COLO829 (cell line): ENCODE results near the gene ELAVL1.
"Not testable (repeated sequence)": the region's sequence is repeated elsewhere in the genome, so short reads cannot be mapped to it uniquely, and the experiment has no call there.

Experiments
- DNase-seq: peaks from one replicate; pipeline ENCODE4 v3.0.0; 2012; ENCODE audit warnings: low spot score

ELAVL1 gene

DNA sequence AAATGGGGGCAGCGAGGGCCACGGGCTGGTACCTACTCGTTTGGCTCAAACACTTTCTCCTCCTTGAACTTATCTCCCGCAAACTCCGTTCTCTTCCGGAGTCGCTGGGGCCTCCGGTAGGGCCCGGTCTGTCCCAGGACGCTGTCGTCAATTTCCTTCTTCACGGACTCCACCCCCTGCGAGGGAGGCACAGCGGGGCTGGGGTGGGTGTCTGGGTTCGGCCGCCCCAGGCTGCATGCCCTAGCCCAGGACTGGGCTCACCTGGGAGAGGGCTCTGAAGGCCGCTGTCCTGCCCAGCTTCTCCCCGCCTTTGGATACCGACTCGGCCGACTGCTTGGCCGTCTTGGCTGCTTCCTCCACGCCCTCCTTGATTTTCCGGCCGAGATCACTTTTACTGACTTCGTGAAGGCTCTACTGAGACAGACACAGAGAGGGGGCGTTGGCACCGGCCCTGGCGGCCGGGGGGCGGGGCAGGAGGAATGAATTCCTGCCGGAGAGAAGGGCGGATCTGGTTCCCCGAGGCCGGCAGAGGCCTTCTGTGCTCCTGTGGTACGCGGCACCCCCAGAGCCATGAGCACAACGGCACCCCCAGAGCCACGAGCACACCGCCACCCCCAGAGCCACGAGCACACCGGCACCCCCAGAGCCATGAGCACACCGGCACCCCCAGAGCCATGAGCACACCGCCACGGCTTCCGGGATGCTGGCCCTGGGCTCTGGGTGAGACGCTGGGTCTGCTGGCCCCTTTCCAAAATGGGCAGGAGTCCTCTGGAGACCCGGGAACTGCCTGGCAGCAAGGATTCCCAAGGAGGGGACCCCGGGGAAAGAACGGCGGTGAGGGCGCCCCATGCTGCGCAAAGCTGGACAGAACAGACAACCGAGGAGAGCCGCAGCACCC is 71.4 kb downstream of the ELAVL1 start:
- no peak for DNase-seq

DNA sequence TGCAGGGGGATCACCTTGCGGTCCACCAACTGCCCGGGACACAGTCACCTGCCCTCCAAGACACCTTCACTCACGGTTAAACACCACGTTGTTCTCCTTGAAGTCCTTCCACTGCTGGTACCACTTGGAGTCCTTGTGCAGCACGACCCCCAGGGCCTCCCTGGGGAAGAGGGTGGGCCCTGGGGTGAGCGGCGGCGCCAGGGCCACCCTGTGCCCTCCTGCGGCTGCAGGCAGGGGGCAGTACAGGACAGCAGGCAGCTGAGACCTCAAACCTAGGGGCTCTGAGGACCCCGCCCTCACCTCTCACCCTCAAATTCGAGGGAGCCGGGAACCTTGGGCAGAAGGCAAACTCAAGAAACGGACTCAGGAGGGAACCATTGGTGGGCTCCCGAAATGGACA is 72.0 kb downstream of the ELAVL1 start:
- DNase-seq = no peak

DNA sequence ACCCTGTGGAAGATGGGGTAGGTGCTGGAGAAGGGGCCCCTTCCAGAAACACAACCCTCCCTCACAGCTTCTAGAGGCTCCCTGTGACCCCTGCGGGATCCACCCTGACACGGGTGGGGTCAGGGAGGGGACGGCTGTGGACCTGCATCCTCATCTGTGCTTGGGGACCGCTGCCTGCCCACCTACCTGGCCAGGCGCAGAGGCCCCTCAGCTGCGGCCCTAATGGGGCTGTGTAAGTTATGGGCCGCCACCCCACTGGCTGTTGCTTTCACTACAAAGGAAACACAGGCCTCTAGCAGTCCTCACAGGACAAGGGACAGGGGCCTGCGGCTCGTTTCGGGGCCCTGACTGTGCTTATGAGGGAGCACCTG is 72.5 kb downstream of the ELAVL1 start:
- DNase-seq = no peak

DNA sequence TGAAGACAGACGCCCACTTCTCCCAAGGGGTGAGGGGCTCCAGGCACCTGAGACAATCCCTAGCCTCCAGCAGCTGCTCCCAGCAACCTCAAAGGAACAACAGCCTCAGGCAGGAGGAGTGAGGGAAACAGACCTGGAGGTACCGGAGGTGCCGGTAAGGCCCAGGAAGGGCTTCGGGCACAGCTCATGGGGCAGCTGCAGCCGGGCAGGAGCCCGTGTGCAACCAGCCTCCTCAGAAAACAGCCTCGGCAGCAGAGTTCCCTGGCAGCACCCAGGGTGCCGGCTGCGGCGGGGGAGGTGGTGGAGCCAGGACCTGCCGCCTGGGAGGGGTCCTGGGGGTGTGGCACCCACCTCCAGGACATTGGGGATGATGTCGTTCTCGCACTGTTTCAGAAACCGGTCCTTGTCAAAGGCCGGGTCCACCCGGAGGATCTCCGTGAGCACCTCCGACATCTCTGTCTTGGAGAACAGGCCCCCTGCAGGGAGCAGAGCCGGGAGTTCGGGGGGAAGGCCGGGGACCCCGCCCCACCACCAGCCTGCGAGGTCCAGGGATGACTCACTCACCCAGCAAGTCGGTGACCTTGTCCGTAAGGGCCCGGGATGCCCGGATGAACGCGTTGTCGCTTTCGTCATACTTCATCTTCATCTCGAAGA is 73.0 kb downstream of the ELAVL1 start:
- DNase-seq = no peak

DNA sequence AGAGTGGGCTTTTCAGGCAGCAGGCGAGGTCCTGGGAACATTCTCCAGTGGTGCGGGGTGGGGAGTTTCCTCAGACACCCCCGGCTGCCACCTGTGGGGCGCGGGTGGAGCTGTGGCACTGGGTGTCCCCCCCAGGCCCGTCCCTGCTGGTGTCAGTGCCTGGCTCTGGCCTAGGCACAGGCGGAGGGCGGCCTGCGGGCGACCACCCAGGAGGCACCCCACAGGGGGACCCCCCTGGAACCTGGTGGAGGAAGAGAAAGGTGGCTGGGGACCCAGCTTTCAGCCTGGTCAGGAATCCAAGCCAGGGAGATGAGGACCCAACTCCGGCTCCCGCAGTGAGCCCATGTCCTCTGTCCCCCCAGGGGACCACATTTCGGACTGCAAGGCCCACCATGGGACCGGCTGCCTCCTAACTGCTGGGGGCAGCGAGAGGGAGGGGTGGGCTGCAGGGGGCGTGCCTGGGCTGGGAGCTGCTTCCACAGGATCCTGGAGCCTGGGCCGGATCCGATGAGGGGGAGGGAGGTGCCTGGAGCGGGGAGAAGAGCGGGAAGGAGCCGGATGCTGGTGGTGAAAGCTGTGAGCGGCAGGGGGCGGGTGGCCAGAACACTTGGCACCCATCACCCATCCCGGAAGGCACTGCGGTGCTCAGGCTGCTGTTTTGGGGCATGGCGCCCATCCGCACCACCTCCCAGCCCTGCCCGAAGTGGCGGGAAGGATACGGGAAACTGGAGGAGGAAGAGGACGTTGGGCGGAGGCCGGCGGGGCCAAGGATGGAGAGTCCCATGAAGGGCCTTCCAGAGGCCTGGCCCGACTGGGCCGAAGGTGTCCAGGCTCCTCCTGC is 74.0 kb downstream of the ELAVL1 start:
- DNase-seq = no peak

DNA sequence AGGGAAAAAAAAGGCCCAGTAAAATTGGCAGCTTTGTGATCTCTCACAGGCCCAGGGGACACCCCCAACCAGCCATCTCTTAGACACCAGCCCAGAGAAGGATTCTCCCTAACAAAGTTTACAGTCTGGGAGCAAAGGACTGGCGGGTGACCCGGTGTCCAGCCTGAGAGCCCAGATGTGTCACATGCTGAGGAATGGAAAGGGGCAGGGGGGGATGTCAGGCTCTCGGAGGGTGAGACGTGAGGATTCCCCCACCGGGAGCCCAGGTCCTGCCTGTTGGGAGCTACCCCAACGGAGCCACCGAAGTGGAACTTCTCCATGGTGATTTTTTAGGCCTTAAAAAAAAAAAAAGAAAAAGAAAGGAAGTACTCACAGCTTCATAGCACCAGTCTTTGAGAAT is 74.7 kb downstream of the ELAVL1 start:
- DNase-seq = no peak

DNA sequence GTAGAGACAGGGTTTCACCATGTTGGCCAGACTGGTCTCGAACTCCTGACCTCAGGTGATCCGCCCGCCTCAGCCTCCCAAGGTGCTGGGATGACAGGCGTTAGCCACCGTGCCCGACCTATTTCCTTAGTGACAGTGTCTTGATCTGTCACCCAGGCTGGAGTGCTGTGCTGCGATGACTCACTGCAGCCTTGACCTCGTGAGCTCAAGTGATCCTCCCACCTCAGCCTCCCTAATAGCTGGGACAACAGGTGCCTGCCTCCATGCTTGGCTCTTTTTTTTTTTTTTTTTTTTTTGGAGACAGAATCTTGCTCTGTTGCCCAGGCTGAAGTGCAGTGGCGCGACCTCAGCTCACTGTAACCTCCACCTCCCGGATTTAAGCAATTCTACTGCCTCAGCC is 75.4 kb downstream of the ELAVL1 start:
- DNase-seq = not testable (repeated sequence)

DNA sequence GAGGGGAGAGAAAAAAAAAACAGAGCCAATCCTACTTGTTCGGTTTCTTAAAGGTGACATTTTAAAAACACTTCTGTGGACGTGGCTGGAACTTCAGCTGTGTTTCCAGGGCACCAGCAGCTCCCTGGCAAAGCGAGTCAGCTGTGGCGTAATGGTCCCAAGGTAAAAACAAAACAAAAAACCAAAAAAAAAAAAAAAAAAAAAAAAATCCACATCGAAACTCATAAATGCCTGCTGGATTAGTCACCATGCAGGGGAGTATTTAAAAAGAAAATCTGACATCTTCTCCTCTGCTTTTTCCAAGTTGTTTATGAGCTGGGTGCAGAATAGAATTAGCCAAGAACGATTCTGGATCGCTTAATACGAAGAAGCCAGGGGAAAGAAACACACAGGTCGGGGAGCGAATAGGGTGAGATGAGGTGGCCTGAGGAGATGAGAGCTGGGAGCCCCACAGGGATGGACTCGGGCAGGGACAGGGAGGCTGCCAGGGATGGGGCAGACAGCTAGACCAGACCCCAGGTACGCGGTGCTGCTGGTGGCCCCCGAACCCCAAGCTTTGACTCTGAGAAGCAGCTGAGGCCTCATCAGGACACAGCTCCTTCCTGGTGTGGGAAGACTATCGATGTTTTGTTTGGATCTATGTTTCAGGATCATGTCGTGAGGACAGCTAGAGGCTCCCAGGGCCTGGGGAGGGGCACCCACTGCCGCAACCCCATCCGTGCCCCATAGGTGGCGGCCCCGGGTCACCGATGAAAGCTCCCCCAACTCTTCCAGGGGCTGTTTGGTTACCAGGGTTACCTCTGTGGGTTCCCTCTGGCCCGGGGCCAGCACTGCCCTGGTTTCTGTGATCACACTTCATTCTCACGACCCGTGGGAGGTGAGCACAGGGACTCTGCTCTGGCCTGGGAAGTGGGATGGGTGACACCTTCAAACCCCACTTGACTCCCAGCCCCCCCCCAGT is 76.4 kb downstream of the ELAVL1 start:
- no peak for DNase-seq

DNA sequence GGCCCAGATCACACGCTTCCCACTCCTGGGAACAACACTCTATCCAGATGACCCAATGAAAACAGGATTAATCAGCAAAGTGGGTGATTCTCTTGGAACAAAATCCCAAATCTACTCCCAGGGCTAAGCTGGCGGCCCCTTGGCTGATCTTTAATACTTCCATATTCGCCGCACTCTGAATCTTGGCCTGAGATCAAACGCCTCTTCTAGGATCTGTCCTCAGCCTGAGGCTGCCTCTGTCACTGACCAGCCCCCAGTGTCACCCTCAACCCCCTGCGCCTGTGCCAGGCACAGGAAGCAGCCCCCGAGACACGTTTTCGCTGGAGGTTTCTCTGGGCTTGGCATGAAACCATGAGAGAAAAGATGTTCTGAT is 77.1 kb downstream of the ELAVL1 start:
- DNase-seq = no peak

DNA sequence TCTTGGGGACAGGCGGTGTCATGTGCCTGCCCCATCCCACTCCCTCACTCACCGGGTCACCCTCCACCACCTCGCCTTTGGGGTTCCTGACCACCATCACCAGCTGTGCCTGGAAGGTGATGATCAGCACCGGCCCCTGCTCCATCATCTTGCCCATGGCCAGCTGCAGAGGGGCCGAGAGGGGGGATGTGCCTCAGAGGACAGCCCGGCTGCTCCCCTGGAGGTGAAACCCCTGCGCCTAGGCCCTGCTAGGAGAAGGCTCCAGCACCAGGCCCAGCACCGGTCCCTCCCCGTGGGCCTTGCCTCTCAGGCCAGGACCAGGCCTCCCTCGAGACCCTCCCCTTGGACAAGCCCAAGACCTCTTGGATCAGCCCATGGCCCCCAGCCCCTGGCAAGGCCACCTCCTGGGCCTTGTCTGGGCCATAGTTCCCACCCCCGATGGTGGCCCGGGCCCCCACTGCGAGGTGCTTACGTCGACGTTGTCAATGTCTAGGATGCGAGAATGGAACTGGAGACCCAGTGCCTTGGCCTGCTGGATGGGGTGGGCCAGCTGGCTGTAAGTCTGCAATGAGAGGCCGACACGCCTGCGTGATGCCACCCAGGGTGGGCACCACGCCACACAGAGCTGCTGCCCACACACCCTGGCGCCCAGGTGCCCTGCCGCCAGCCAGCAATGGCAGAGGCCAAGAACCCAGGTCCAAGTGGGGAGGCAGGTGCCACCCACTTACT is 77.7 kb downstream of the ELAVL1 start:
- no peak for DNase-seq

DNA sequence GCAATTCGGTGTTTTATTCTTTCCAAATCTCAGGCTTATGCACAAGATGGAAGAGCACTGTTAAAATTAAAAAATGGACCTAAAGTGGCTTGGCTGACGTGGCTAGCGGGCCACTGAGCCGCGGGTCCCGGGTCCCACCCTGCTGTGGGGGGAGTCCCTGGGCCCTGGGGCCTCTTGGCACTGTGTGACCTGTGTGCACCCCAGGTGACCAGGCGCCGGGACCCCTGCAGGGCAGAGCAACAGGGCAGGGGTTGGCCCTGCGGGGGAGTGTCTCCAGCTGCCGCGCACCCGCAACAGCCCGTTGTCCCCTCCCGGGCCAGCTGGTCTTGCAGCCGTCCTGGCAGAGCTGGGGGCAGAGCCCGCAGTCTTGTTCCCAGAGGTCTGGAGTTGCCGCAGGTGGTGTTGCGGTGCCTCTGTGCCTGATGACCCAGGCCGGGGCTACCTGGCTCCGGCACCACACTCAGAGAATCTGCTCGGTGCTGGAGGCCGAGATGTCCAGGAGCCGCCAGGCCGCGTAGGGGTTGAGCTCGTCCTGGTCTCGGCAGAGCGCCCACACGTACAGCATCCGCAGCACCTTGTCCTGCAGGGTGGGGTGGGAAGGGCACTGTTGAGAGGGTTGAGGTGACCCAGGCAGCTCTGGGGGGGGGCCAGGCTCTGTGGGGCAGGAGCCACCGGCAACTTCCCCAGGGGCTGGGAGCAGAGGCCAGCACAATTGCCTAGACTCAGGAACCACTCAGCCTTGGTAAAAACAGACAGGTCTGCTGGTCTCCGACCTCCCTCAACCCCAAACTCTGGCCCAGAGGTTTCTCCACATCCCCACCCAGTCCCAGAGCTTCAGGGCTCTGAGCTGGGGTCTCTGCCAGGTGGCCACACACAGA is 78.5 kb downstream of the ELAVL1 start:
- no peak for DNase-seq

DNA sequence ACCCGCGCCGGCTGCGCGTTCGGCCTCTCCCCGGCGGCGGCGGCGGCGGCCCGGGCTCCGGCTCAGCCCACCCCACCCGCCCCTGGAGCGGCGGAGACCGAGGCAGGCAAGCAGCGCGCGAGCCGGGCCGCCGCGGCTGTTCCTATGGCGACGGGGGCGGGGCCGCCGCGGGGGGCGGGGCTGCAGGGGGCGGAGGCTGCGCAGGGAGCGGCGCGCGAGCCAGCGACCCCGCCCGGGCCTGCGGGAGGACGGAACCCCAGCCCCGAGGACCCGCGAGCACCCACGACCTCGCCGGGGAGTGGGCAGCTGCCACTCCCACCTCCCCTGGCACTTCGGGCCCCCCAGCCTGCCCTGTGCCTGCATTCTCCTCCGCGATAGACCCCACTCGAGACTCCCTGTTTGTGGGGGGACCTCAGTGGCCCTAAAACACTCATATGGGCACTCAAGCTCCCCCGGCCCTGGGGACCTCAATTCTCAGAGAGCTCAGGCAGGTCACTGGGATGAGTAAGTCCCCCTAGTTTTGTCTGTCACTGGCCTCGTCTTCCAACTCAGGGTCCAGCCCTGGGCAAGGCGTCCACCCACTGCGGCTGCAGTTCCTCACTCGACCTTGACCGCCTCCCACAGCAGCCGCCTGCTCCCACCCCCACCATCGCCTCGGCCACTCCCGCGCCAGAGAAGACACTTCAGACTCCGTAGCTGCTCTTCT is 79.3 kb downstream of the ELAVL1 start, which contains the start of gene CTXN1:
CTXN1 (minus strand) TSS at position 115 of the 706 bp plus-strand sequence. CDS start 597 bp downstream, outside the sequence.
- DNase-seq = no peak

DNA sequence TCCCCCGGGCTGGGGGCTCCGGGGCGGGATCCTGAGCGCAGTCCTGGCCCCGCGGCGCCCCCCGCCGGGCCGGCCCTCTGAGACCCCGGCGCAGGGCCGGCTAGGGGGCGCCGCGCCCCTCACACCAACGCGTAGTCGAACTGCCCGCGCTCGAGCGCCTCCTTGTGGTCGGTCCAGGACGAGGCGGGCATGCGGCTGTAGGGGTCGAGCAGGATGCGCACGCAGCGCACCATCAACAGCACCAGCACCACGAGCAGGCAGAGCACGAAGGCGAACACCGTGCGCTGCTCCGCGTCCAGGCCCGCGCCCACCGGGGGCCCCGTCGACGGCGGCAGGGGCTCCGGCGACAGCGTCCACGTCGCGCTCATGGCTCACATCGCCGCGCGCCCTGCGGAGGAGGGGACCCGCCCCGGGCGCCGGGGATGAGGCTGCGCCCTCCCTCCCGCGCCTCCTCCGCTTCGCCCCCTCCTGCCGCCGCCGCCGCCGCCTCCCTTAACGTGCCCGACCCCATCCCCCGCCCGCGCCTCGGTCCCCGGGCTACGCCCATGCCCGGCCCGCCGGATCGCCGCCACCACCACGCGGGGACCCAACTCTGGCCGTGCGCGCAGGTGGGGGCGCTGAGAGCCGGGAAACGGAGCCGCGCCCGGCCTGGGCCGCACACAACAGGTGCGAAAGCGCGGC is 80.1 kb downstream of the ELAVL1 start:
- DNase-seq = peak; percentile 72

DNA sequence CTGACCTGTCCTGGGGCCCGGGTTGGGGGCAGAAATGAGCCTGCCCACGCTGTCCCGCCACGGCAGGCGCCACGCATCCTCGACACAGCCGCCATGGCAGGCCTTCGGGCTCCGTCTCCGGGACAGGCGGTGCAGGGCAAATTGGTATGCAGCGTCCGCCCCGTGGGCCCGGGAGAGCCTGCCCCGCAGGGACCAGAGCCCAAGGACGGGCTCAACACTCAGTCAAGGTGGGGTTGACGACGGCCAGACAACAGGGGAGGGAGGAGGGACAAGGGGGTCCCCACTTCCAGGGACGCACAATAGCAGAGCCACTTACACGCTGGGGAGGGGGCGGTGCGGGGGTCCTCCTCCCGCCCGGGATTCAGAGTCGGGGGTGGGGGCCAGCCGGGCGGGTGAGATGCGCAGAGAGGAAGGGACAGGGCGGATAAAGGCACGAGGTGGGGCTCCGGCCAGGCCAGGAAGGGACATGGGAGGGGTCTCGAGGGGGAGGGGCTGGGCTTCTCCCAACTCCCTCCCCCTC is 80.7 kb downstream of the ELAVL1 start:
- no peak for DNase-seq

DNA sequence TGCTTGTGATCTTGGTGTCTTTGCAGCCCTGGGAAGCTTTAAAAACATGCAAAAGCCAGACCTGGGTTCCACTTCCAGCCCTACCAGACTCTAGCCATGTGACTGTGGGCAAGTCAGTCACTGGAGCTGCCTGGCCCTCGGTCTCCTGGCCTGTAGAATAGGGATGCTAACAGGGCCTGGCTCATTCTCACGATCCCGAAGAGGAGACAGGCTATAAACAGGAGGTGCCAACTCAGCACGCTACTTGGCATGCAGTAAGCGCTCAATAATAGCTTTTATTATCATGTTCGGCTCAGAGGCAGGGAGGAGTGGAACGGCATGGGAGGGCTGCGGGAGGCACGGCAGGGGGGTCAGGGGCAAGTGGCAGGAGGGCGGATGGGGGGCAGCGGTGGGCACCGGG is 81.2 kb downstream of the ELAVL1 start:
- no peak for DNase-seq

DNA sequence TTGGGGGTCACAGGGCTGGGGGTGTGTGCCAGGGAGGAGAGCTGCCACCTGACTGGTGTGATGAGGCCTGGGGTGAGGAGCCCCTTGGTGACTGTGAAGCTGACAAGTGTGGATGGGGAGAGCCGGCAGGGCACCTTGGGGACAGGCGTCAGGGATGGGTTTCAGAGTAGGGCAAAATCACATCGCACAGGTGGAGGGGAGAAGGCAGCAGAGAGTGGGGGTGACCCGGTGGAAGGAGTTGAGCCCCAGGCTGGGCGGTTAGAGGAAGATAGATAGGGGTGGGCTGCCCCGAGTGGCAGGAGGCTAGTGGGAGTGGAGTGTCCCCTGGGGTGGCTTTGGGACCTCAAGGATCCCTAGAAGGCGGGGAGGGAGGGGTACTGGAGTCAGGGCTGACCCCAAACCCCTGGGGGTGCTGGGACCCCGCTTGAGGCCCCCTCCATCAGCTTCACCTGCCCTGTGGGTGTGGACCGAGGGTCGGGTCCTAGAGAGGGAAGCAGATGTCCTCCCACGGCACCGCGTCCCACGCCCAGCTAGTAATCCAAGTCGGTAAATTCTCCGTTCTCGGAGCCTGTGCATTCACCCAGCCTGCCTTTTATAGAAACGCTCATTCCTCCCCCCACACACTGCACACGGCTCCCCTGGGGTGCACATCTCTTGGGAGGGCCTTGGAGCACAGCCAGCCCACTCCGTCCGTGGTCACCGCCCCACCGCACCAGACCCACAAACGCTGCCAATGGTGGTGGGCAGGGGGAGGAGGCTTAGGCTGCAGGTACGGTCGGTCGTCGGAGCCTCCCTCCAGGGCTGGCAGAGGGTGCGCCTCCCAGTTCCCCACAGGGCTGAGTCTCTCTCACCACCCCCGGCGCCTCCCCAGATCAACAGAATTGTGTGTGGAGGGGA is 81.9 kb downstream of the ELAVL1 start:
- DNase-seq = no peak

DNA sequence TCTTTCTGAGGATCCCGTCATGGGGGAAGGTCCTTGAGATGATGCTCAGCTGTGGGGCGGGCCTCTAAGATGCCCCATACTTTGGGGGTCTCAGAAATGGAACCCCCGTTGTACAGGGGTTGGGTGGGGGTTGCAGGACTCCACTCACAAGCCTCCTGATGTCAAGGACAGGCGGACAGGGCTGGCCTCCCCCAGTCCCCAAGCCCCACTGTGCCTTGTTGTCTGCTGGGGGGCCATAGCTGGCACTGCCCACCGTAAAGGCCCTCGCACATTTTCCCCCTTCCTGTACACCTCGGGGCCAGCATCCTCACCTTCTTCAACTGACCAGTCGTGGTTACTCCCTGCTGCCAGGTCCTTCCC is 82.6 kb downstream of the ELAVL1 start:
- no peak for DNase-seq
